ENCODE measurements around the gene TEDC1.

The TEDC1 gene

GRCh38 chr14:105508069-105508468 is 17.0 kb downstream of the TEDC1 start:
- no peak overlapping the region for H3K4me2 ChIP-seq (ENCODE audit: low read depth, low read length)
- no peaks in the 10 kb centered on the region for H3F3A ChIP-seq (ENCODE audit: insufficient read depth, low read length)
- no peak overlapping the region for H3K27ac ChIP-seq (ENCODE audit: low read length)
- no peaks in the 10 kb centered on the region for H3K9me2 ChIP-seq (replicated peaks; ENCODE audit: insufficient read depth, low read length)
- peaks cover 81% of the 10 kb centered on the region for H3K27me3 ChIP-seq (replicated peaks; ENCODE audit: insufficient read depth, low read length)
- H3K79me2 ChIP-seq (ENCODE audit: low read length): no peaks in the 10 kb centered on the region
- no peak overlapping the region for H2AFZ ChIP-seq (ENCODE audit: low read length)
- H3K36me3 ChIP-seq (replicated peaks; ENCODE audit: insufficient read depth, low read length): no peaks in the 10 kb centered on the region
- H3K9me3 ChIP-seq (replicated peaks; ENCODE audit: insufficient read depth, low read length): no peaks in the 10 kb centered on the region
- DNase-seq: no peak
- H3K9ac ChIP-seq (ENCODE audit: low read length): no peak overlapping the region
- TF ChIP-seq, protein P1, sequence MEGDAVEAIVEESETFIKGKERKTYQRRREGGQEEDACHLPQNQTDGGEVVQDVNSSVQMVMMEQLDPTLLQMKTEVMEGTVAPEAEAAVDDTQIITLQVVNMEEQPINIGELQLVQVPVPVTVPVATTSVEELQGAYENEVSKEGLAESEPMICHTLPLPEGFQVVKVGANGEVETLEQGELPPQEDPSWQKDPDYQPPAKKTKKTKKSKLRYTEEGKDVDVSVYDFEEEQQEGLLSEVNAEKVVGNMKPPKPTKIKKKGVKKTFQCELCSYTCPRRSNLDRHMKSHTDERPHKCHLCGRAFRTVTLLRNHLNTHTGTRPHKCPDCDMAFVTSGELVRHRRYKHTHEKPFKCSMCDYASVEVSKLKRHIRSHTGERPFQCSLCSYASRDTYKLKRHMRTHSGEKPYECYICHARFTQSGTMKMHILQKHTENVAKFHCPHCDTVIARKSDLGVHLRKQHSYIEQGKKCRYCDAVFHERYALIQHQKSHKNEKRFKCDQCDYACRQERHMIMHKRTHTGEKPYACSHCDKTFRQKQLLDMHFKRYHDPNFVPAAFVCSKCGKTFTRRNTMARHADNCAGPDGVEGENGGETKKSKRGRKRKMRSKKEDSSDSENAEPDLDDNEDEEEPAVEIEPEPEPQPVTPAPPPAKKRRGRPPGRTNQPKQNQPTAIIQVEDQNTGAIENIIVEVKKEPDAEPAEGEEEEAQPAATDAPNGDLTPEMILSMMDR (IDR thresholded peaks at IDR 0.05; ENCODE audit: low read length): no peak
- TF ChIP-seq EZH2phosphoT487 (IDR thresholded peaks at IDR 0.05; ENCODE audit: low read length) (no peak), EZH2 (optimal IDR thresholded peaks at IDR 0.05; ENCODE audit: low read depth, low read length) (no peak)
- no peaks in the 10 kb centered on the region for H3K4me1 ChIP-seq (ENCODE audit: low read length)
- no peak overlapping the region for H3K4me3 ChIP-seq (ENCODE audit: low read length)
- H4K20me1 ChIP-seq (ENCODE audit: insufficient read depth, low read length): no peaks in the 10 kb centered on the region

GRCh38 chr14:105508601-105509000 is 17.6 kb downstream of the TEDC1 start:
- peaks cover 83% of the 10 kb centered on the region for H3K27me3 ChIP-seq (replicated peaks; ENCODE audit: insufficient read depth, low read length)
- H3K79me2 ChIP-seq (ENCODE audit: low read length): no peaks in the 10 kb centered on the region
- H4K20me1 ChIP-seq (ENCODE audit: insufficient read depth, low read length): no peaks in the 10 kb centered on the region
- TF ChIP-seq EZH2phosphoT487 (IDR thresholded peaks at IDR 0.05; ENCODE audit: low read length) (no peak), EZH2 (optimal IDR thresholded peaks at IDR 0.05; ENCODE audit: low read depth, low read length) (no peak)
- TF ChIP-seq, protein P1 (IDR thresholded peaks at IDR 0.05; ENCODE audit: low read length): no peak
- no peak overlapping the region for H3K9ac ChIP-seq (ENCODE audit: low read length)
- no peaks in the 10 kb centered on the region for H3K9me2 ChIP-seq (replicated peaks; ENCODE audit: insufficient read depth, low read length)
- no peaks in the 10 kb centered on the region for H3K36me3 ChIP-seq (replicated peaks; ENCODE audit: insufficient read depth, low read length)
- no peaks in the 10 kb centered on the region for H3F3A ChIP-seq (ENCODE audit: insufficient read depth, low read length)
- H3K4me3 ChIP-seq (ENCODE audit: low read length): no peak overlapping the region
- H3K4me2 ChIP-seq (ENCODE audit: low read depth, low read length): no peak overlapping the region
- no peak for DNase-seq
- H3K9me3 ChIP-seq (replicated peaks; ENCODE audit: insufficient read depth, low read length): no peaks in the 10 kb centered on the region
- no peaks in the 10 kb centered on the region for H3K4me1 ChIP-seq (ENCODE audit: low read length)
- no peak overlapping the region for H3K27ac ChIP-seq (ENCODE audit: low read length)
- no peak overlapping the region for H2AFZ ChIP-seq (ENCODE audit: low read length)

- no peaks in the 10 kb centered on the region for H3K36me3 ChIP-seq (replicated peaks; ENCODE audit: insufficient read depth, low read length)
- H4K20me1 ChIP-seq (ENCODE audit: insufficient read depth, low read length): no peaks in the 10 kb centered on the region
- H3K9ac ChIP-seq (ENCODE audit: low read length): no peak overlapping the region
- no peak for DNase-seq
- H3K4me1 ChIP-seq (ENCODE audit: low read length): no peaks in the 10 kb centered on the region
- H2AFZ ChIP-seq (ENCODE audit: low read length): no peak overlapping the region
- TF ChIP-seq, protein P1 (IDR thresholded peaks at IDR 0.05; ENCODE audit: low read length): no peak
- no peak for TF ChIP-seq EZH2phosphoT487 (IDR thresholded peaks at IDR 0.05; ENCODE audit: low read length)
- no peak for TF ChIP-seq EZH2 (optimal IDR thresholded peaks at IDR 0.05; ENCODE audit: low read depth, low read length)
- no peak overlapping the region for H3K4me3 ChIP-seq (ENCODE audit: low read length)
- no peaks in the 10 kb centered on the region for H3K9me3 ChIP-seq (replicated peaks; ENCODE audit: insufficient read depth, low read length)
- no peaks in the 10 kb centered on the region for H3K79me2 ChIP-seq (ENCODE audit: low read length)
- H3F3A ChIP-seq (ENCODE audit: insufficient read depth, low read length): no peaks in the 10 kb centered on the region
- H3K9me2 ChIP-seq (replicated peaks; ENCODE audit: insufficient read depth, low read length): no peaks in the 10 kb centered on the region
- H3K4me2 ChIP-seq (ENCODE audit: low read depth, low read length): no peak overlapping the region
- peaks cover 52% of the 10 kb centered on the region for H3K27me3 ChIP-seq (replicated peaks; ENCODE audit: insufficient read depth, low read length)
- no peak overlapping the region for H3K27ac ChIP-seq (ENCODE audit: low read length)
Observed at GRCh38 chr14:105517096-105517495, 26.1 kb downstream of the TEDC1 start.
